ENCODE results near the gene PDIK1L.

Gene PDIK1L

GRCh38 chr1:26070963-26071342 is 40.7 kb upstream of the PDIK1L start:
- Histone ChIP-seq H3K27ac (ENCODE audit: extremely low read depth, low read depth, low read length) (no peak overlapping the region), H3K9me3 (ENCODE audit: control insufficient read depth, insufficient read depth, low read depth, low read length) (no peaks in the 10 kb centered on the region), H3K36me3 (ENCODE audit: control insufficient read depth in 2 of 2, insufficient read depth in 1 of 2, low read length in 2 of 2) (no peaks in the 10 kb centered on the region), H3K4me1 (ENCODE audit: control insufficient read depth, insufficient read depth, low read length) (no peaks in the 10 kb centered on the region), H3K4me3 (ENCODE audit: low read depth, low read length) (no peak overlapping the region)
- ChIA-PET POLR2A (no interaction called here), CTCF (interaction anchor here (0.9 kb wide), 1 partner anchor 9 kb away, joined by 3 read pairs; no protein-coding TSS in a partner anchor)
- TF ChIP-seq FEZF1 (tag by site-specific recombination; IDR thresholded peaks at IDR 0.05) (no peak), EGR2 (tag by site-specific recombination; IDR thresholded peaks at IDR 0.05; ENCODE audit: low read depth) (no peak), ZNF654 (tag by site-specific recombination; IDR thresholded peaks at IDR 0.05; ENCODE audit: low read depth) (no peak), ZNF174 (tag by site-specific recombination; IDR thresholded peaks at IDR 0.05) (no peak), PRDM1 (tag by site-specific recombination; IDR thresholded peaks at IDR 0.05) (no peak), ZNF138 (tag by site-specific recombination; IDR thresholded peaks at IDR 0.05; ENCODE audit: borderline replicate concordance) (no peak), SP7 (tag by site-specific recombination; IDR thresholded peaks at IDR 0.05) (no peak), ZNF112 (tag by site-specific recombination; IDR thresholded peaks at IDR 0.05) (no peak), ZNF76 (tag by site-specific recombination; IDR thresholded peaks at IDR 0.05; ENCODE audit: borderline replicate concordance, low read depth) (no peak), ZNF341 (tag by site-specific recombination; IDR thresholded peaks at IDR 0.05; ENCODE audit: low read depth) (no peak), ZNF776 (tag by site-specific recombination; IDR thresholded peaks at IDR 0.05; ENCODE audit: borderline replicate concordance) (no peak), ZBTB6 (tag by site-specific recombination; IDR thresholded peaks at IDR 0.05) (no peak), ZNF248 (tag by site-specific recombination; IDR thresholded peaks at IDR 0.05) (no peak), ZNF184 (tag by site-specific recombination; IDR thresholded peaks at IDR 0.05) (no peak), ZNF624 (tag by site-specific recombination; IDR thresholded peaks at IDR 0.05) (no peak)

- POLR2A ChIA-PET, result no interaction called here
- CTCF ChIA-PET, result interaction anchor here (1.2 kb wide), 1 partner anchor 8 kb away, joined by 4 read pairs; no protein-coding TSS in a partner anchor
- TF ChIP-seq ZSCAN23 (tag by site-specific recombination; IDR thresholded peaks at IDR 0.05) (no peak), KLF16 (tag by site-specific recombination; IDR thresholded peaks at IDR 0.05) (no peak), TSHZ1 (tag by site-specific recombination; IDR thresholded peaks at IDR 0.05; ENCODE audit: borderline replicate concordance) (no peak), ZNF610 (tag by site-specific recombination; IDR thresholded peaks at IDR 0.05; ENCODE audit: borderline replicate concordance) (no peak), YY1 (tag by site-specific recombination; IDR thresholded peaks at IDR 0.05) (no peak), ZNF175 (tag by site-specific recombination; IDR thresholded peaks at IDR 0.05) (no peak), ZNF302 (tag by site-specific recombination; IDR thresholded peaks at IDR 0.05; ENCODE audit: low read depth) (no peak), ZNF112 (tag by site-specific recombination; IDR thresholded peaks at IDR 0.05) (no peak), REPIN1 (tag by site-specific recombination; IDR thresholded peaks at IDR 0.05; ENCODE audit: low read depth) (no peak), ZNF544 (tag by site-specific recombination; IDR thresholded peaks at IDR 0.05) (no peak), ZFP37 (tag by site-specific recombination; IDR thresholded peaks at IDR 0.05) (no peak), BCL11A (tag by site-specific recombination; IDR thresholded peaks at IDR 0.05; ENCODE audit: low read depth) (no peak), ZNF549 (tag by site-specific recombination; IDR thresholded peaks at IDR 0.05) (no peak), ZNF654 (tag by site-specific recombination; IDR thresholded peaks at IDR 0.05; ENCODE audit: low read depth) (no peak), ZNF558 (tag by site-specific recombination; IDR thresholded peaks at IDR 0.05) (no peak), OSR2 (tag by site-specific recombination; IDR thresholded peaks at IDR 0.05) (no peak), MYNN (tag by site-specific recombination; IDR thresholded peaks at IDR 0.05; ENCODE audit: borderline replicate concordance) (no peak), ZNF169 (tag by site-specific recombination; IDR thresholded peaks at IDR 0.05) (no peak), ZNF670 (tag by site-specific recombination; IDR thresholded peaks at IDR 0.05; ENCODE audit: low read depth) (no peak), ZNF37A (tag by site-specific recombination; IDR thresholded peaks at IDR 0.05) (no peak)
- Histone ChIP-seq H3K27ac (ENCODE audit: extremely low read depth, low read depth, low read length) (no peak overlapping the region), H3K36me3 (ENCODE audit: control insufficient read depth in 2 of 2, insufficient read depth in 1 of 2, low read length in 2 of 2) (no peaks in the 10 kb centered on the region), H3K4me3 (ENCODE audit: low read depth, low read length) (no peak overlapping the region), H3K4me1 (ENCODE audit: control insufficient read depth, insufficient read depth, low read length) (no peaks in the 10 kb centered on the region), H3K9me3 (ENCODE audit: control insufficient read depth, insufficient read depth, low read depth, low read length) (no peaks in the 10 kb centered on the region)
Observed at GRCh38 chr1:26072305-26072704, 39.3 kb upstream of the PDIK1L start.

All from HEK293 (cell line).